Measurements from ENCODE around the gene CNBP. TPM values are rescaled to one million over a fixed set of nuclear protein-coding genes. Genes with fewer than 3 reads are reported as not detected.
"Not testable (repeated sequence)": the region's sequence is repeated elsewhere in the genome, so short reads cannot be mapped to it uniquely, and the experiment has no call there.

The CNBP gene
- 197 and 202 TPM in 2 replicates for total RNA-seq

DNA sequence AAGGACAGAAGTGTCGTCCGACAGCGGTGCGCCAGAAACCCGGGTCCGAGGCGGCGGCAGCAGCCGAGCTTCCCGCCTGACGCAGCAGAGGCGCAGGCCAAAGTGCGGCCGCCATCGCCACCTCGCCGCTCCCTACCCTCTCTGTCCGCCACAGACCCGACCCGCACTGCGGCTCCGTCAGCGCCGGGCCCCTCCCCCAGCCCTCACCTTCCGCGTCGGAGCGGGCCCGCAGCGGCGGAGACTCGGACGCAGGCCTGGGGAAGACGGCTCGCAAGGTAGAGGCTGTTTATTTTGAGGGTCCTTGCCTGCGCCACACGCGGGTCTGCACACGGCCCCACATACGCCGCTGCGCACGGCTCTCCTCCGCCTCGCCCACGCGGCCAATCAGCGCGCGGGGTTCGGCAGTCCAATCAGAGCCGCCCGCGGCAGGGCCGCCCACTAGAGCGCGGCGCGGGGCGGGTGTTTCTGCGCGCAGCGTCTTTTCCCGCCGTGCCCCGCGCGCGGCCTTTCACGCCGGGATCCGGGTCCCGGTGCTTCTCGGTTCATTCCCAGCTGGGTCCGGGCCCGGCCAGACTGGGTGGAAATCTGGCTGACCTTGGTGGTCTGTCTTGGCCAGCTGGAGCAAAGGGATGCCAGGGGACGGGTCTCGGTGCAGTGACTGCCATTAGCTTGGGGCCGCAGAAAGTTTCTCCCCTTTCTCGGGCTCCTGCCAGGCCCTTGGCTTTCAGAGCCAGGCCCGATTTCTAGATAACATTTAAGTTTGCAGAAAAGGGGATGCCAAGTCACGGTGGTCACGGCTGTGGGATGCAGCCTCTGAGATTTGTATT is at the start of gene CNBP:
Gene CNBP (minus strand): TSS at position 328 of the 827 bp plus-strand sequence. CDS start 12,139 bp downstream, outside the sequence.
- peak; percentile 91 for DNase-seq (ENCODE audit: low read depth)
- TF ChIP-seq, protein P1, sequence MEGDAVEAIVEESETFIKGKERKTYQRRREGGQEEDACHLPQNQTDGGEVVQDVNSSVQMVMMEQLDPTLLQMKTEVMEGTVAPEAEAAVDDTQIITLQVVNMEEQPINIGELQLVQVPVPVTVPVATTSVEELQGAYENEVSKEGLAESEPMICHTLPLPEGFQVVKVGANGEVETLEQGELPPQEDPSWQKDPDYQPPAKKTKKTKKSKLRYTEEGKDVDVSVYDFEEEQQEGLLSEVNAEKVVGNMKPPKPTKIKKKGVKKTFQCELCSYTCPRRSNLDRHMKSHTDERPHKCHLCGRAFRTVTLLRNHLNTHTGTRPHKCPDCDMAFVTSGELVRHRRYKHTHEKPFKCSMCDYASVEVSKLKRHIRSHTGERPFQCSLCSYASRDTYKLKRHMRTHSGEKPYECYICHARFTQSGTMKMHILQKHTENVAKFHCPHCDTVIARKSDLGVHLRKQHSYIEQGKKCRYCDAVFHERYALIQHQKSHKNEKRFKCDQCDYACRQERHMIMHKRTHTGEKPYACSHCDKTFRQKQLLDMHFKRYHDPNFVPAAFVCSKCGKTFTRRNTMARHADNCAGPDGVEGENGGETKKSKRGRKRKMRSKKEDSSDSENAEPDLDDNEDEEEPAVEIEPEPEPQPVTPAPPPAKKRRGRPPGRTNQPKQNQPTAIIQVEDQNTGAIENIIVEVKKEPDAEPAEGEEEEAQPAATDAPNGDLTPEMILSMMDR (IDR thresholded peaks at IDR 0.05; ENCODE audit: insufficient read depth, low read depth, low read length): no peak

DNA sequence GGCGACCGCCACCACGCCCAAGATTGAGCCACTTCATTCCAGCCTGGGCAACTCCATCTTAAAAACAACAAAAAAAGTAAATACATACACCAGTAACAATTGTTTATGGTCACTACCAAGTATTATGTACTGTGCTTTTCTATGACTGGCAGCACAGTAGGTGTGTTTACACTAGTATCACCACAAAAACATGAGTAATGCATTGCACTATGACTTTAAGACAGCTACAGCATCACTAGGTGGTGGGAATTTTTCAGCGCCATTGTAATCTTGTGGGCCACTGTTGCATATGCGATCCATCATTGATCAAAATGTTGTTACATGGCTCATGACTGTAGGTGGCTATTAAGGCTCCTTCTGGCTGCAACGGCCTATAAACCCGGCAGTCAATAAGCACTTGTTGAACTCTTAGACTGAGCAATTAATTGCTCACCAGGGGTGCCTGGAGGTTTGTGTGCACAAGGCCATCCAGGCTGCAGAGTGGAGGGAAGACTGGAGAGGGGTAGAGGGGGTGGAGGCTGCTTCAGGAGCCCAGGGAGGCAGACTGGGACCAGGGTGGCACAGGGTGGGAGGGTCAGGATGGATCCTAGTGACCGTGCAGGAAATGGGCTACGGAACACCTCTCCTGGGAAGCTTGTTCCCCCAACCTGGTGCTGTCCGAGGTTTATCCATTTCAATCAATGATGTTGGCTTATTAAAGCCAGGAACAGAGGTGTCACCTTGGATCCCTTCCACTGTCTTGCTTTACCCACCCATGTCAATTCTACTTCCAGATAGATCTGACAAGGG is 47.8 kb upstream of the CNBP start:
- no peak for DNase-seq (ENCODE audit: low read depth)
- TF ChIP-seq, protein P1 (IDR thresholded peaks at IDR 0.05; ENCODE audit: insufficient read depth, low read depth, low read length): no peak
- no peak overlapping the region for H3K4me3 ChIP-seq (ENCODE audit: low read depth, low read length)

More for the DNA sequence above, at the start of gene CNBP:
- peak within 1 kb of the TSS; percentile 99 for H3K4me3 ChIP-seq (ENCODE audit: low read depth, low read length)

GRCh38 chr3:129230311-129231019 is 46.8 kb upstream of the CNBP start:
- H3K4me3 ChIP-seq (ENCODE audit: low read depth, low read length): no peak overlapping the region
- DNase-seq (ENCODE audit: low read depth): peak; percentile 76
- TF ChIP-seq, protein P1 (IDR thresholded peaks at IDR 0.05; ENCODE audit: insufficient read depth, low read depth, low read length): no peak

GRCh38 chr3:129228891-129229585 is 45.3 kb upstream of the CNBP start:
- TF ChIP-seq, protein P1 (IDR thresholded peaks at IDR 0.05; ENCODE audit: insufficient read depth, low read depth, low read length): peak; percentile 7
- H3K4me3 ChIP-seq (ENCODE audit: low read depth, low read length): no peak overlapping the region
- peak; percentile 80 for DNase-seq (ENCODE audit: low read depth)

DNA sequence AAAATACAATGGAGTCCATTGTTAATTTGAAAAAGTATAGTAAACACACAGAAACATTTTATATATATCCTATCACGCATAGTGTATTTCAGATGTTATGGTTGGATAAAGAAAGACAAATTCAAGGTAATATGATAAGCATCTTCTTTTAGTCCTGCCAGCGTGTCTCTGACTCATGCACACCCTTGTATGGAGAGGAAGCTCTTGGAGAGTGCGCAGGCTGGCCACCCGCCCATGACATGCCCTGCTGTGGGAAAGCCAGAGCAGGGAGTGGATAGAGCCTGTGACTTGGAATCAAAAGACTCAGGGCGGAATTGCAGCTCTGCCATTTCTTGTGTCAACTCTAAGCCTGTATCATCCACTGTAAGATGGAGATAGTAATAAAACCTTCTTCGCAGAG is 42.7 kb upstream of the CNBP start:
- DNase-seq (ENCODE audit: low read depth): peak; percentile 96
- H3K4me3 ChIP-seq (ENCODE audit: low read depth, low read length): no peak overlapping the region
- TF ChIP-seq, protein P1 (IDR thresholded peaks at IDR 0.05; ENCODE audit: insufficient read depth, low read depth, low read length): no peak

- H3K4me3 ChIP-seq (ENCODE audit: low read depth, low read length): no peak overlapping the region
- TF ChIP-seq, protein P1 (IDR thresholded peaks at IDR 0.05; ENCODE audit: insufficient read depth, low read depth, low read length): no peak
- DNase-seq (ENCODE audit: low read depth): peak; percentile 88
Observed at GRCh38 chr3:129224984-129225393, 41.3 kb upstream of the CNBP start.

DNA sequence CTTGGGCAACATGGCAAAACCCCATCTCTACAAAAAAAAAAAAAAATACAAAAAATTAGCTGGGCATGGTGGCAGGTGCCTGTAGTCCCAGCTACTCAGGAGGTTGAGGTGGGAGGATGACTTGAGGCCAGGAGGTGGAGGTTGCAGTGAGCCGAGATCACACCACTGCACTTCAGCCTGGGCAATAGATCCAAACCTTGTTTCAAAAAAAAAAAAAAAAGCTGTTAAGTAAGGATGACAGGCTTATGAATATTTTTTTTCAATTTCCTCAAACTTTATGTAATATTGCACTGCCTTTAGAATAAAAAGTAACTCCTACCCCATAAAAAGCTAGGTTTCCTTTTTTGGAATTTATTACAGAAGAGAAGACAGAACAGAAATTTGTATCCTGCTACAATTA is 40.7 kb upstream of the CNBP start:
- not testable (repeated sequence) for DNase-seq (ENCODE audit: low read depth); H3K4me3 ChIP-seq (ENCODE audit: low read depth, low read length)

All from fibroblast of villous mesenchyme (primary cell).